ENCODE results near the gene GNG12.

Gene GNG12

DNA sequence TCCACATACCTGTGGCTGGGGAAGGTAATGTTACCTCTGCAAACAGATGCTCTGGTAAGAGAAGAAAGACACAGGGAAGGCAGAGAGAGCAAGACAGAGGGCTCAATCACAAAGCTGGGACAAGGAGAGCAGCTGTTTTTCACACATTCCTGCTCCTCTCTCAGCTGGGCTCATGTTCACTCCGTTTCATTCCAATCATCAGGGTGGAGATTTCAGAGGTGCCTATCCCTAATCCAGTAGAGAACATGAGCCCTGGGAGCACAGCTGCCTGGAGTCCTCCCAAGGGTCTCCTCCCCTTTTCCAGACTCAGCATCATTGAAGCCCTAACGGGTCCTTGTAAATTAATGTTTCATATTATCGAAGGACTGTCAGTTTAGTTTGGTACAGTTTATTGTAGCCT is 128.9 kb downstream of the GNG12 start:
- DNase-seq (ENCODE audit: low spot score) = no peak

DNA sequence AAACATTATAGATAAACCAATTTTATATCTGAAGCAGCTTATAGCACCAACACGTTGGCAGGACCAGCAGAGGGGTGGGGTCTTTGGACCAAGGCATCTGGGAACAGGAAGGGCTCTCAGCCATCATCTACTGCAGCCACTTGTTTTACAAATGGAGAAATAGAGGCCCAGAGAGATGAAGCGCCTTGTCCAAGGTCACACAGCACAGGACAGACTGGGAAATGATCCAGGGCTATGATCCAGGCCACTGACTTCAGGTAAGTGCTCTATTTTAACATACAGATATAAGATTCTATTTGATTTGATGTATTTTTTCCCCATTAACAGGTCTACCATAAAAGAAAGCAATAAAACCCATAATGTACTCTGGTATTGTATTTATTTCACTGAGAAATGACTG is 131.4 kb downstream of the GNG12 start:
- no peak for DNase-seq (ENCODE audit: low spot score)

DNA sequence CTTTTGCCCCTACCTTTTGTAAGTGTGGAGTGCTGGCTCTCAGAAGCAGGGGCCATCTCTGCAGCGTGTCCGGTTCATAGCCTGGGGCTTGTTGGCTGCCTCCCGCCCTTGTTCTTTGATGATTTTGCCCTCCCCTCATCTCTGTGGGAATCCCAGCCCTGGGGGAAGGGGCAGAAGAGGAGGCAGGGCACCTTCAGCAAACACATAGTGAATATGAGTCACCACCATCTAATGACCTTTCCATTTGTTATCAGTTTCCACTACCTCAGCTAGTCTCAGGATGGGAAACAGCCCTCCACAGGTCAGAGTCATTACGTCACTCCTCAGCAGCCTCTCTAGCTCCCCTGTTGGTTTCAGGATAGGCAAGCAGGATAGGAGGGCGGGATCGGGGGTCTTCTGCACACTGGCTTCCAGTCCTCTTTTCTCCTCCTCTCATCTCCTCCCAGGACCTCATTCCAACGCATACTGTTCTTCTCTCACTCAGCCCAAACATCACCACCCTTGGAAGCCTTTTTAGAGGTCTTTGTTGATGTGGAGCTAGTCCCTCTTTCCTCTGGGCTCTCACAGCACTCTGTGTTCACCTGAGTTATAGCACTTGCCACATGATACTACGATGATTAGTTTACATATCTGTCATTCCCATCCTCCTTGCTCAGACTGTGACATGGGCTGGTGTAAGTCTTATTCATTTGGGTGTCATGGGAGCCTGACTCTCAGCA is 132.4 kb downstream of the GNG12 start:
- peak; percentile 62 for DNase-seq (ENCODE audit: low spot score)

DNA sequence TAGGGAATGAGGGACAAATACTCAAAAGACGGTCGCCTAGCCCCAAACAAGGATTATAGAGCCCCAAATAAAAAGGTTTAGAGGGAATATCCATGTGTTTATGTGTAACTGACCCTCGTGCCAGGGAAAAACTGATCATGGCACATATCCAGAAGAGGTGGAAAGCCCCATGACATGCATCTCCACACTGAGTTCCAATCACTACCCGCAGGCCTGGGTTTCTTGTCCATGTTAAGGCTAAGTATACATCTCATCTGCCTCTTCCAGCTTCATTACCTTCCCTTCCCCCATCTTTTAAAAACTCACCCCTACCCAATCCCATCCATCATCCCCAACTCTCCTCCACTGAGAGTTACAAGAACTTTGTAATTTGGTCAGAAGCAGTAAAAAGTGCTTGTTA is 133.0 kb downstream of the GNG12 start:
- DNase-seq (ENCODE audit: low spot score) = no peak

DNA sequence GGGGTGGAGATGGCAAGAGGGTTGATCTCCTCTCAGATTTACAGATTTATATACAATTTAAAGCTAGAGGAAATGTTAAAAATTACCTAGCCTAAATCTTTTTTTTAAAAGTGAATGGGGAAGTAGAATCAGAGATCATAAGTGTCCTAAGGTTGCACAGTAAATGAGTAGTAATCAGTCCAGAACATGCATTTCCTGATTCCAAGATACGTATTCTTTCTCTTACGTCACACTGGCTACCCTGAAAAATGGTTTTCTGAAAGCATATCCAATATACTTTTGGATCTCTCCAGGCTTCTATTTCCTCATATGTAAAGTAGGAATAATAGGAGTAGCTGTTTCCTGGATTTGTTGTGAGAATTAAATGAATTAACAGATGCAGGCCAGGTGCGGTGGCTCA is 136.6 kb downstream of the GNG12 start:
- DNase-seq (ENCODE audit: low spot score) = no peak

DNA sequence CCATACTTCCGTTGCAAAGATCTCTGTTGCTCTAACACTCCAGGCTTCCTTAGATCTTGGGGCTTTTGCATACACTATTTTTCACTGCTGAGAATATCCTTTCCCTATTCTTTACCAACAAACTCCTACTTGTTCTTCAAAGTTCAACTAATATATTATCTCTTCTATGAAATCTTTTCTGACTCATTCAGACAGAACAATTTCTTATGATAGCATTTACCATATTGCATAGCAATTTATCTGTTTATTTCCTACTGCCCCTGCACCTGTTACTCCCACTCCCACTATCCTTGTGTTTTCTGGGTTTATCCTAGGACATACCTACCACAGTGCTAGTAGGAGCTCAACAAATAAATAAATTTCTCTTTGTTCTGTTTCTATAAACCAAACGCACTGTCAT is 137.3 kb downstream of the GNG12 start:
- DNase-seq (ENCODE audit: low spot score) = no peak

DNA sequence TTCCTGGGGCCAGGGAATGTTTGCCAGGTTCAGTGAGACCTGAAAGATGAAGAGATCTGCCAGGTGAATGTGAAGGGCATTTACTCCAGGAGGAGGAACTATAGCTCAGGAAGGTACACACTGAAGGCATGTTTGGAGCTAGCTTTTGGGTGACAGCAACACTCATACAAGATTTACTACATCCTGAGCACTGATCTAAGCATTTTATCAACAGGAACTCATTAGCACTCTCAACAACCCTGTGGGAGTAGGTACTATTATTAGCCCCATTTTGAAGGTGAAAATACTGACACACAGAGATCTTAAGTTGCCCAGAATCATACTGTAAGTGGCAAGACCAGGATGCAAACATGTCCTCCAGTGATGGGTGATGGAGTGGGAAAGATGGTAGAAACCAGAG is 141.6 kb downstream of the GNG12 start:
- no peak for DNase-seq (ENCODE audit: low spot score)

DNA sequence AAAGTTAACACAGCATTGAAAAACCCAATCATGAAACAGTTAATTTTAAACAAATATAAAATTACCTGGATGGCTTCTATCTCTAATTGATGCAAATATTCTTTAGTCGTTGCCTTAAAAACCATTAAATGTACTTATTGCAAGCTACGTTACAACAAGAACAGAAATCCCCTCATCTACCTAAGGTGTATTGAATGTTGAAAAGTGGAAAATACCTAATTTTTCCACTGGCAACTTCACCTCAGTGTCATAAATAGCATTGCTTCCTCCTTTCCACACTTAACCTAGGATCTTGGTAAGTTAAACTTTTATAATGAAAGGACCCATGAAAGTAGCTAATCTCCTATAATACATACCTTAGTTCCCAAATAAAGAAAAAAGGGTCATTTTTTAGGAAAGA is 142.9 kb downstream of the GNG12 start:
- DNase-seq (ENCODE audit: low spot score) = no peak

DNA sequence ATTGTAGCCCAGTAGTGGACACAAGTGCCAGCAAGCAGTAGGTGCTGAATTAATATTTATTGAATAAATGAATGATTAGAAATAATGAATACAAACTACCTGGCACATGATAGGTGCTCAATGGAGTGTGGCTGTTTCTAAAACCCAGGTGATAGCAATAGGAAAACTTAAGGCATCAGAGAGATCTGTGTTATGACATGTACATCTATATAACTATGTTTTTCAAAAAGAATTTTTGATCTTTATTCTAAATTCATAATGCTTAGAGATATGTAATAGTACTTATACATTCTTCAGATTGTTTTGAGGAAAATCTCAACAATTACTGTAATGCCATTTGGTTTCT is 143.3 kb downstream of the GNG12 start:
- DNase-seq (ENCODE audit: low spot score) = no peak

DNA sequence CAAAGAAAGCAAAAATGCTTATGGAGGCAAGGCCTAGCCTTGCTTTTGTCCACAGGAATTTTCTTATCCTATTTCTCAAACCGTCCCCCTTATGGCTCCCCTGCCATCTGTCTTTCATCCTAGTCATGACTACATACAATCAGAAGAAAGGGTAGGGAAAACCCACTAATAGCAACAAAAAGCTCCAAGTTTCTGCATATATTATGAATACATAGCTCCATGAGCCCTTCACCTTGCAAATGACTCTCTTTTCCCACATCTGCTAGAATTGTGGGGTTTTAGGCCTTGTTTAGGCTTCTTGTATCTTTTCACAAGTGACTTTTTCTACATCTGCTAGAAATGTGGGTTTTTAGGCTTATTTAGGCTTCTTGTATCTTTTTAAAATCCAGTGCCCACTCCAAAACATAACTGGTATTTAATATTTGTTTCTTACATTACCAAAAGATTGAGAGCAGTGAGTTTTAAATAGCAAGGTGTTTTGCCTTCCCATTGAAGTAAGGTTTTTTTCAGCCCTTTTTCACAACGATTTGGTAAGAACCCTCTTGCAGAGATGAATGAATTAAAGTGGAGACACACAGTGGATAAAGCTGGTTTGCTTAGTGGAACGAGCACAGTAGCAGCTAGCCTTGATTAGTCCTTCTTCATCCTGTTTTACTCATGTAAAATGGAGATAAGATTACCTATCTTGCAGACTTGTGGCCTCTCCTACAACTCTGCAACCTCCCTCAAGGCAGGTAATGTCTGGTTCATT is 143.8 kb downstream of the GNG12 start:
- DNase-seq (ENCODE audit: low spot score) = no peak

DNA sequence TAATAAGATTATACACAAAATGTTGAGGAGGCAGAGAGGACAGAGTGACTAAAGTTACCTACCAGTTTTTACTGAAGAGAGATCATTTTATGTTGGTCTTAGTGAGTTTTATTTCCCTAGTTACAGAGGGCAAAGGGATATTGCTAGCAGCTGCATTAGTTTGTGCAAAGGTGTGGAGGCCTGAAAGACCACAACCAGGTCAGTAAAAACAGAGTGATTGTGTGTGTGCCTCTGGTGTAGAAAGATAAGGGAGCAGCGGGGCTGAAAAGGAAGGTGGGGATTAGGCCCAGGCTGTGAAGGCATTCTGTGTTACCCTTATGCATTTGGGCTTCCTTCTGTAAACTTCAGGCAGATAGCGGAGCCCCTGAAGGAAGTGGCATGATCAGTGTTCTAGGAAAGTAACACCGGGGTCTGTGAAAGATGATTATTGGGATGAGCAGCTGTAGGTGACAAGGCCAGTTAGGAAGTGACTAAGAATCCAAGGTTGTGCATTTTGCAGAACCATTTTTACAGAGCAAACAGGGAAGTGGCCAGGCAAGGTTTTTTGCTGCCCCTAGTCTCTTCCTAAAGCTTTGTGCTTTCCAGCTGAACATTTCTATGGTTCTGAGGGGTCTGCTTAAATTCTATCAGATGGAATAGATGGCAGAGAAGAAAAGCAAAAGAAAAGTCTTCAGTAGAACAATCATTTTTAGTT is 144.6 kb downstream of the GNG12 start:
- DNase-seq (ENCODE audit: low spot score) = no peak

DNA sequence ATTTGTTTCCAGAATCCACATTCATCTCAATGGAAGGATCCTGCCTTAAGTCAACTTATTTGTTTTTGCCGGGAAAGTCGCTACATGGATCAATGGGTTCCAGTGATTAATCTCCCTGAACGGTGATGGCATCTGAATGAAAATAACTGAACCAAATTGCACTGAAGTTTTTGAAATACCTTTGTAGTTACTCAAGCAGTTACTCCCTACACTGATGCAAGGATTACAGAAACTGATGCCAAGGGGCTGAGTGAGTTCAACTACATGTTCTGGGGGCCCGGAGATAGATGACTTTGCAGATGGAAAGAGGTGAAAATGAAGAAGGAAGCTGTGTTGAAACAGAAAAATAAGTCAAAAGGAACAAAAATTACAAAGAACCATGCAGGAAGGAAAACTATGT is 145.6 kb downstream of the GNG12 start:
- DNase-seq (ENCODE audit: low spot score) = no peak

DNA sequence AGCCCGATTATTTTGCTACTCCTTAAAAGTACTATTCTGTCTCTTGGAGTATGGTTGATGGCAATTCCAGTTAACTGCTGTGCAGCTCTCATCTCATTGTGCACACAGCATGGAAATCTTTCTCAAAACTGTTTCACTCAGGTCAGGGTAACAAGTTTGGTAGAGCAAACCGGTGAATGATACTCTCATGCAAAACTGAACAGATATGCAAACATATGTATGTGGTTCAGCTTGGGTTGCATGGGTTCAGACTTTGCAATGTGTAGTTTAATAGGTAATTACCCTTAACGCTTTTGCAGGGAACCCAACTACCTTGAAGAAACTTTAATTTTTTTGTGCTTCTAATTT is 146.1 kb downstream of the GNG12 start:
- DNase-seq (ENCODE audit: low spot score) = no peak

DNA sequence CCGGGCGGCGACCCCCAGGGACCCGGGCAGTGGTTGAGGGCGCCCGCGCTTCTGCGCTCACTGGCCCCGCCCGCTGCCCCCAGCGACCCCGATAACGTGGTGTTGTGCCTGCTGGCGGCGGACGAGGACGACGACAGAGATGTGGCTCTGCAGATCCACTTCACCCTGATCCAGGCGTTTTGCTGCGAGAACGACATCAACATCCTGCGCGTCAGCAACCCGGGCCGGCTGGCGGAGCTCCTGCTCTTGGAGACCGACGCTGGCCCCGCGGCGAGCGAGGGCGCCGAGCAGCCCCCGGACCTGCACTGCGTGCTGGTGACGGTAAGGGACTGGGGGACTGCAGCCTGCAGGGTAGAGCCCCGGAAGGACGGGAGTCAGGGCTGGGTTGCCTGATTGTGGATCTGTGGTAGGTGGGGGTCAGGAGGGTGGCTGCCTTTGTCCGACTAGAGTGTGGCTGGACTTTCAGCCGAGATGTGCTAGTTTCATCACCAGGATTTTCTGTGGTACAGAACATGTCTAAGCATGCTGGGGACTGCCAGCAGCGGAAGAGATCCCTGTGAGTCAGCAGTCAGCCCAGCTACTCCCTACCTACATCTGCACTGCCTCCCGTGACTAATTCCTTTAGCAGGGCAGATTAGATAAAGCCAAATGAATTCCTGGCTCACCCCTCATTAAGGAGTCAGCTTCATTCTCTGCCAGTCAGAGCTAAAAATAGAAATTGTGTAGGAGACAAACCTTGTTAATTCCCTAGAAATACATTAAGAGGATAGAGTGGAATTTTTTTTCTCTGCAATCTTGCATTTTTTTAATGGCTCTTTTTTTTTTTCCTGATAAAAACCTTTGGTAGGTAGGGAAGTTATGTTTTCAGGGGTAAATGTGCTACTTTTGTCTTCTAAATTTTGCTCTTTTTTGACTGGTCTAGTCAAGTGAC is 146.7 kb downstream of the GNG12 start:
- peak; percentile 50 for DNase-seq (ENCODE audit: low spot score)

DNA sequence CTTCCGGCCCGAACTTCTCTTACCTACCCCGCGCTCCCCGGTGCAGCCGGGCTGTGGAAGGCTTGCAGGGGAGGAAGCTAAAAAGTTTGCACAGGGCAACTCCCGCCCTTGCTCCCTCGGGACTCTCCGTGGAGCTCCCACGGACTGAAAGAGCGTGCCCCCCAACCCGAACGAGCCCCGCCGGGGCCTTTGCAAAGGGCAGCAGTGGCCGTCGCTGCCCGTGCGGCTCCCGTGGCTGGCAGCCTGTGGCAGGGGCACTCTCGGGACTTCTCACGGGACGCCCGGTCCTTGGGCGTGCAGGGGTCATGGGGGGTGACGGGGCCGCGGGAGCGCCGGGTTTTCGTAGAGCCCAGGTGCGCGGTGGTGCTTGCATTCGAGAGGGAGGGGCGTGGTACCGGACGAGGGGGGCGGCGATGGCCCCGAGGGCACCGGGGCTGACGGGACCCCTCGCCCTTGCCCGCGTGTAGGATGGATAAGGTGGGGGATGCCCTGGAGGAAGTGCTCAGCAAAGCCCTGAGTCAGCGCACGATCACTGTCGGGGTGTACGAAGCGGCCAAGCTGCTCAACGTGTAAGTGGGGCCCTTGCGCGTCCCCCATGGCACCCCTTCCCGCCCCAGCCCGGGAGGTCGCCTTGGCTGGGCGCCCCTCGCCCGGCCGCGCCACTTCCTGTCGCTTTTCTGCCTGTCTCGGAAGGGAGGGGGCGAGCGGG is 147.6 kb downstream of the GNG12 start:
- no peak for DNase-seq (ENCODE audit: low spot score)

DNA sequence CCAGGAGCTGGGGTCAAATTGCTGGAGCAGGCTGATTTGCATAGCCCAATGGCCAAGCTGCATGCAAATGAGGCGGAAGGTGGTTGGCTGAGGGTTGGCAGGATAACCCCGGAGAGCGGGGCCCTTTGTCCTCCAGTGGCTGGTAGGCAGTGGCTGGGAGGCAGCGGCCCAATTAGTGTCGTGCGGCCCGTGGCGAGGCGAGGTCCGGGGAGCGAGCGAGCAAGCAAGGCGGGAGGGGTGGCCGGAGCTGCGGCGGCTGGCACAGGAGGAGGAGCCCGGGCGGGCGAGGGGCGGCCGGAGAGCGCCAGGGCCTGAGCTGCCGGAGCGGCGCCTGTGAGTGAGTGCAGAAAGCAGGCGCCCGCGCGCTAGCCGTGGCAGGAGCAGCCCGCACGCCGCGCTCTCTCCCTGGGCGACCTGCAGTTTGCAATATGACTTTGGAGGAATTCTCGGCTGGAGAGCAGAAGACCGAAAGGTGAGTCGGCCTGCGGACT is 148.2 kb downstream of the GNG12 start, which contains the start of gene GADD45A:
TSS of gene GADD45A (plus strand) at position 135 of the 491 bp plus-strand sequence. CDS start at position 429, 294 bp downstream.
- peak; percentile 92 for DNase-seq (ENCODE audit: low spot score)

DNA sequence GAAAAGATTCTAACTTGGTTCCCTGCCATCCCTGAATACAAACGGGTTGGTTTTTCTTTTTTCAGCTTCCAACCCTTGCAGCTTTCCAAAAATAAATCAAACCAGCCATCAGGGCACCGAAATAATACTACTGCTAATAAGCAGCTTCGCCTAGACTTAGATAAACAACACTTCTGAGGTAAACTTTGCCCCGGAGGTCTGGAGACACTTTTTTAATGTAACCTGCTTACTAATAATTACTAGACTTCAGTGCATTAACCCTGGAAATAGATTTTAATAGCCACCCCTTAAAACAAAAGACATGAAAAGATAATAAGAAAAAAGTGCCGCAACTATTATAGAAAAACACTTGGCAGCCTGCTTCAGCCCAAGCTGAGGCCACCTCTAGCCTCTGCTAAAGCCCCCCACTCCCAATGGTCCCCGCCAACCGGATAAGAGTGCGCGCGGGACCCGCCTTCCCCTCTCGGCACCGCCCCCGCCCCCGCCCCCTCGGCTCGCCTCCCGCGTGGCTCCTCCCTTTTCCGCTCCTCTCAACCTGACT is 148.7 kb downstream of the GNG12 start:
- DNase-seq (ENCODE audit: low spot score) = no peak

DNA sequence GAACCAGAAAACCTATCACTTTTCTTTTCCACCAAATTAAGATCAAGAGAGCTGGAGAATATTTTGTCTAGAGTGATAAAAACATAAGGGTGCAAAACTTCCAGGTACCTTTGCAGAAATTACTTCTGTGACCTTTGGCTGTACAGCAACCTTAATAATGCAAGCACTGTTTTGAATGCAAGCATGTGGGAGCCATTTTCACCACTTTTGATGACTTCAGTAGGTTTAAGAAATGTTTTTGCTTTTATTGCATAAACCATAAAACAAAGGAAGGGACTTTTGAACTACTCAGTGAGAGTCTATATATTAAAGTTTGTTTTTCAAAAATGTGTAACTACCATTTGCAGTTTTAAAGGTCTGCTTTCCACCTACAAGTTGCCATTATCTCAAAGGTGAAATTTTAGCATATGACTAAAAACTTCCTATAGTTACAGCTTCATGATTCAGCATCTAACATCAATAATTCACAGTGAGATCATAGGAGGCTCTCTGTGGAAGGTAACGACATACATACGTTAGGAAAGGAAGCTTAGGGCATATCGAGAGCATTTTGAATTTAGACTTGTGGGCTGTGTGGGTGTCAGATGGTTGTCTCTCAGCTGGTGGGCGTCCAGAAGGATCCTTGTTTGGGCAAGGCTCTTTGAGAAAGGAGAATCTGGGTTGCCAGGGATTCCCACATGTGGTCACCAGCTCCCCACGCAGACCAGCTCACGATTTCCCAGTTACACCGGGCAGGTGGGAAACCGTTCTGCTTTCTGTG is 149.3 kb downstream of the GNG12 start:
- no peak for DNase-seq (ENCODE audit: low spot score)

DNA sequence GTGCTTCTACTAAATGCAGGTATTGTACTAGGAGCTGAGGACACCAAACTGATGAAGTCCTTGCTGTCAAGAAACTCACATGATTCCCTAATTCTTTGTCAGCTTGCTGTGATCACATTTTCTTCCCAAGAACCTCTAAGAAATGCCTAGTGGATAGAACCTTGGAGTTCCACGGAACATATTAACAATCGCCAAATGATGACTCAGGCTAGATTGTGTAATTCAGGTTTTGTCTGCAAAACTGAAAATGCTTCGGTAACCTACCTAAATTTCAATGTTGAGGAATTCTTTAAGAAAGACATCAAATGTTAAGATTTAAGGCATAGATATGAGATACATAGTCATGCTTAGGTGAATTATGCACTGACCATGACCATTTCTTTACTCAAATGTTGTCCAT is 150.0 kb downstream of the GNG12 start:
- DNase-seq (ENCODE audit: low spot score) = no peak

DNA sequence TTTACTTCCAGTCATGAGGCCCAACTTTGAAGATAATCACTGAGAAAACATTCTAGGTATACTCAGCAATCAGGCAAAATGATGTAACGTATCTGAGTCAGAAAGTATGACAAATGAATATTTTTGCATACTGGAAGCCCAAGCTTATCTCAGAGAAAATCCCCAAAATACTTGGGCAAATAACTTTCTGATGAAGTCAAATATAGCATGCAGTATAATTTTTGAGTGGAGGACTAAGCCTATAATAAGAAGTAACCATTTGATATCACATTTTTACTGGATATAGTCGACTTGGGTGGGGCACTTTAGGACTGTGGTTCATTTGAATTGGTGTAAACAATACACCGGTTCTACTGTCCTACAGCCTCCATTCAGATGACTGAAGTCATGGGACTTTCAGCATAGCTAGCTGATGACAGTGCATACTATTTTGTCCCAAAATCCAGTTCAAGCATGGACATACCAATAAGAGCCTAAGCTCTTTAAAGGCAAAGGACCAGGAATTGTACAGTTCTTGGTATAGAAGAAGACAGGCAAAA is 150.5 kb downstream of the GNG12 start:
- DNase-seq (ENCODE audit: low spot score) = no peak
